ENCODE measurements around the gene GAK. TPM values are rescaled to one million over a fixed set of nuclear protein-coding genes. Genes with fewer than 3 reads are reported as not detected.

GAK gene
- total and polyA plus RNA-seq, 10 donors = 112 to 249 (median 190) TPM

GRCh38 chr4:907691-908425 is 24.3 kb downstream of the GAK start:
- TF ChIP-seq POLR2A (IDR thresholded peaks at IDR 0.05) (no peak), POLR2AphosphoS5 (IDR thresholded peaks at IDR 0.05) (peak in 2 of 3 donors; percentile 18 to 31)
- no peak overlapping the region for H3K27ac ChIP-seq
- intact Hi-C loops (cut with DNase I; ENCODE audit: low total_unique reads) = no loop called here

GRCh38 chr4:907103-907400 is 25.1 kb downstream of the GAK start:
- intact Hi-C loops (cut with DNase I; ENCODE audit: low total_unique reads) = no loop called here
- no peak for TF ChIP-seq POLR2A (IDR thresholded peaks at IDR 0.05)
- TF ChIP-seq POLR2AphosphoS5 (IDR thresholded peaks at IDR 0.05) = no peak
- no peak for TF ChIP-seq CTCF (IDR thresholded peaks at IDR 0.05 in 8 of 11, conservative IDR thresholded peaks at IDR 0.05 in 3 of 11)
- Histone ChIP-seq H3K27ac (no peak overlapping the region), H3K27me3 (replicated peaks in 1 of 7) (no peaks in the 10 kb centered on the region), H3K36me3 (peaks cover 0 to 100% (median 54%) of the 10 kb centered on the region in 6 donors), H3K9me3 (no peaks in the 10 kb centered on the region), H3K4me3 (no peak overlapping the region), H3K4me1 (peaks cover 0 to 14% (median 9%) of the 10 kb centered on the region in 6 donors)
- WGBS, 5 donors = 80 to 96% (median 94%) methylated on average over 1 to 7 of the region's 7 CpGs
- DNase-seq = no peak

More at GRCh38 chr4:907691-908425, 24.3 kb downstream of the GAK start:
- H3K9me3 ChIP-seq = no peaks in the 10 kb centered on the region
- peaks cover 0 to 17% (median 9%) of the 10 kb centered on the region in 6 donors for H3K4me1 ChIP-seq
- 72 to 84% (median 81%) methylated on average over 31 to 35 of the region's 35 CpGs for WGBS, 5 donors
- no peaks in the 10 kb centered on the region for H3K27me3 ChIP-seq (replicated peaks in 1 of 7)
- H3K36me3 ChIP-seq = peaks cover 0 to 100% (median 60%) of the 10 kb centered on the region in 6 donors
- no peak overlapping the region for H3K4me3 ChIP-seq
- DNase-seq = no peak

GRCh38 chr4:906339-907102 is 25.6 kb downstream of the GAK start:
- Histone ChIP-seq H3K27me3 (replicated peaks in 1 of 7) (no peaks in the 10 kb centered on the region), H3K4me1 (peaks cover 0 to 14% (median 9%) of the 10 kb centered on the region in 6 donors), H3K27ac (no peak overlapping the region), H3K9me3 (no peaks in the 10 kb centered on the region), H3K36me3 (peaks cover 0 to 100% (median 49%) of the 10 kb centered on the region in 6 donors), H3K4me3 (no peak overlapping the region)
- TF ChIP-seq CTCF (IDR thresholded peaks at IDR 0.05 in 8 of 11, conservative IDR thresholded peaks at IDR 0.05 in 3 of 11) = no peak
- TF ChIP-seq POLR2A (IDR thresholded peaks at IDR 0.05) = no peak
- TF ChIP-seq POLR2AphosphoS5 (IDR thresholded peaks at IDR 0.05) = no peak
- intact Hi-C loops (cut with DNase I; ENCODE audit: low total_unique reads) = no loop called here
- WGBS, 5 donors = 95 to 98% (median 97%) methylated on average over 20 of the region's 20 CpGs
- DNase-seq = no peak

- intact Hi-C loops (cut with DNase I; ENCODE audit: low total_unique reads) = no loop called here
- Histone ChIP-seq H3K4me3 (no peak overlapping the region), H3K27ac (no peak overlapping the region), H3K9me3 (no peaks in the 10 kb centered on the region), H3K36me3 (peaks cover 0 to 100% (median 45%) of the 10 kb centered on the region in 6 donors), H3K4me1 (peaks cover 0 to 14% (median 9%) of the 10 kb centered on the region in 6 donors), H3K27me3 (replicated peaks in 1 of 7) (no peaks in the 10 kb centered on the region)
- TF ChIP-seq CTCF (IDR thresholded peaks at IDR 0.05 in 8 of 11, conservative IDR thresholded peaks at IDR 0.05 in 3 of 11) = no peak
- TF ChIP-seq POLR2A (IDR thresholded peaks at IDR 0.05) = no peak
- TF ChIP-seq POLR2AphosphoS5 (IDR thresholded peaks at IDR 0.05) = no peak
- WGBS, 5 donors = 96 to 99% (median 98%) methylated on average over 49 of the region's 49 CpGs
- no peak for DNase-seq
Measured at GRCh38 chr4:905485-906338, 26.4 kb downstream of the GAK start.

Measured in spleen (tissue), 11 donors.